ENCODE results near the gene MSH2. TPM values are rescaled to one million over a fixed set of nuclear protein-coding genes. Genes with fewer than 3 reads are reported as not detected.
"Not testable (repeated sequence)": the region's sequence is repeated elsewhere in the genome, so short reads cannot be mapped to it uniquely, and the experiment has no call there.

Gene MSH2
- total RNA-seq, 2 experiments from 2014 or later, result 56.9 to 59.2 TPM

DNA sequence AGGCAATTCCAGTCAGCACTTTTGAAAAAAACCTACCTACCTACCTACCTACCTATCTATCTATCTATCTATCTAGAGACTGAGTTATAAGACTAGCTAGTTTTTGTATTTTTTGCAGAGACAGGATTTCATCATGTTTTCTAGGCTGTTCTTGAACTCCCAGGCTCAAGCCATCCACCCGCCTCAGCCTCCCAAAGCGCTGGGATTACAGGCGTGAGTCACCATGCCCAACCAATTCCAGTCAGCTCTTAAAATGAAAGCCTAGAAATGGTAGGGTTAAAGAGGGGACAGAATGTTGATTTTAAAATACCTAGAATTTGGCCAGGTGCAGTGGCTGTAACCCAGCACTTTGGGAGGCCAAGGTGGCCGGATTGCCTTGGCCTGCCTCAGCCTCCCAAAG is 19.1 kb downstream of the MSH2 start:
- ChIA-PET POLR2A (interaction anchor here (0.8 kb wide), 1 partner anchor 10 kb away, joined by 3 read pairs; no protein-coding TSS in a partner anchor), CTCF (interaction anchor here (0.8 kb wide), 1 partner anchor 15 kb away, joined by 3 read pairs; no protein-coding TSS in a partner anchor)
- H3K27me3 Mint-ChIP-seq, result no peaks in the 10 kb centered on the region
- DNase-seq (no peak), ATAC-seq (no peak)
- H3K36me3 Mint-ChIP-seq (ENCODE audit: low read depth), result peaks cover 30% of the 10 kb centered on the region
- TF ChIP-seq, protein P1, sequence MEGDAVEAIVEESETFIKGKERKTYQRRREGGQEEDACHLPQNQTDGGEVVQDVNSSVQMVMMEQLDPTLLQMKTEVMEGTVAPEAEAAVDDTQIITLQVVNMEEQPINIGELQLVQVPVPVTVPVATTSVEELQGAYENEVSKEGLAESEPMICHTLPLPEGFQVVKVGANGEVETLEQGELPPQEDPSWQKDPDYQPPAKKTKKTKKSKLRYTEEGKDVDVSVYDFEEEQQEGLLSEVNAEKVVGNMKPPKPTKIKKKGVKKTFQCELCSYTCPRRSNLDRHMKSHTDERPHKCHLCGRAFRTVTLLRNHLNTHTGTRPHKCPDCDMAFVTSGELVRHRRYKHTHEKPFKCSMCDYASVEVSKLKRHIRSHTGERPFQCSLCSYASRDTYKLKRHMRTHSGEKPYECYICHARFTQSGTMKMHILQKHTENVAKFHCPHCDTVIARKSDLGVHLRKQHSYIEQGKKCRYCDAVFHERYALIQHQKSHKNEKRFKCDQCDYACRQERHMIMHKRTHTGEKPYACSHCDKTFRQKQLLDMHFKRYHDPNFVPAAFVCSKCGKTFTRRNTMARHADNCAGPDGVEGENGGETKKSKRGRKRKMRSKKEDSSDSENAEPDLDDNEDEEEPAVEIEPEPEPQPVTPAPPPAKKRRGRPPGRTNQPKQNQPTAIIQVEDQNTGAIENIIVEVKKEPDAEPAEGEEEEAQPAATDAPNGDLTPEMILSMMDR (IDR thresholded peaks at IDR 0.05), result no peak
- intact Hi-C loops (cut with micrococcal nuclease), result no loop called here
- H3K9me3 Mint-ChIP-seq, result no peaks in the 10 kb centered on the region
- no peak overlapping the region for H3K27ac Mint-ChIP-seq
- H3K4me1 Mint-ChIP-seq (ENCODE audit: low read depth), result no peaks in the 10 kb centered on the region
- no peak overlapping the region for H3K4me3 Mint-ChIP-seq

DNA sequence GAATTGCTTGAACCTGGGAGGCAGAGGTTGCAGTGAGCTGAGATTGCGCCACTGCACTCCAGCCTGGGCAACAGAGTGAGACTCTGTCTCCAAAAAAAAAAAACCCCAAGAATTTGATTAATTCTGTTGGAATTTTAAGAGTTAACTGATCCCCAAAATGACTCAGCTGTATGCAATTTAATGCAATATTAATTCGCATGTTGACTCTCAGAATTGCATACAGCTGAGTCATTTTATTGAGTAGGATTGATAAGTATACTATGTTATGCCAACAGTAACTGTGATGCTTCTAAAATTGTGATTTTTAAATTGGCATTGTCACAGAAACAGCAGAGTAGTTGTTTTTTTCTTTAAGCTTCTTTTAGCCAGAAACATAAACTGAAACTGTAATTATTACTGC is 19.6 kb downstream of the MSH2 start:
- H3K4me3 Mint-ChIP-seq, result no peak overlapping the region
- no peaks in the 10 kb centered on the region for H3K4me1 Mint-ChIP-seq (ENCODE audit: low read depth)
- TF ChIP-seq, protein P1 (IDR thresholded peaks at IDR 0.05), result no peak
- H3K27ac Mint-ChIP-seq, result no peak overlapping the region
- DNase-seq (no peak), ATAC-seq (no peak)
- no peaks in the 10 kb centered on the region for H3K27me3 Mint-ChIP-seq
- intact Hi-C loops (cut with micrococcal nuclease), result no loop called here
- no peaks in the 10 kb centered on the region for H3K9me3 Mint-ChIP-seq
- H3K36me3 Mint-ChIP-seq (ENCODE audit: low read depth), result peaks cover 28% of the 10 kb centered on the region
- ChIA-PET POLR2A (interaction anchor here (0.8 kb wide), 1 partner anchor 10 kb away, joined by 3 read pairs; no protein-coding TSS in a partner anchor), CTCF (no interaction called here)

DNA sequence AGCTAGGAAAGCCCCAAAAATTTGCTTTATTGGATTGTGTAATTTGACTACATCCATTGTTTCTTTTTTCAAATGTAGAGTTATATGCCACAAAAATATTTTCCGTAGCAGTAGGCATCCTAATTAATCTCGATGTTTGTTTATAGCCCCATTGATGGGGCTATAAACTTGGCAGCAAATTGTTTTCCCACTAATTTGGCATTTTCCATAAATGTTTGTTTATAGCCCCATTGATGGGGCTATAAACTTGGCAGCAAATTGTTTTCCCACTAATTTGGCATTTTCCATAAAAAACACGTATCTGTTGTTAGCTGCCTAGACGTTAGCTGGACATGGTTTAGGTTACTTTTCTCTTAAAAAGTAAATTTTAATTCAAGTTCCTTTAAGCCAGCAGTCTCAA is 23.8 kb downstream of the MSH2 start:
- no peak for ATAC-seq
- no peak overlapping the region for H3K4me3 Mint-ChIP-seq
- H3K27ac Mint-ChIP-seq, result no peak overlapping the region
- H3K4me1 Mint-ChIP-seq (ENCODE audit: low read depth), result no peaks in the 10 kb centered on the region
- ChIA-PET CTCF (no interaction called here), POLR2A (interaction anchor here (1.1 kb wide), 1 partner anchor 10 kb away, joined by 3 read pairs; no protein-coding TSS in a partner anchor)
- H3K36me3 Mint-ChIP-seq (ENCODE audit: low read depth), result peaks cover 37% of the 10 kb centered on the region
- DNase-seq, result no peak
- H3K27me3 Mint-ChIP-seq, result no peaks in the 10 kb centered on the region
- TF ChIP-seq, protein P1 (IDR thresholded peaks at IDR 0.05), result no peak
- H3K9me3 Mint-ChIP-seq, result no peaks in the 10 kb centered on the region
- intact Hi-C loops (cut with micrococcal nuclease), result no loop called here

DNA sequence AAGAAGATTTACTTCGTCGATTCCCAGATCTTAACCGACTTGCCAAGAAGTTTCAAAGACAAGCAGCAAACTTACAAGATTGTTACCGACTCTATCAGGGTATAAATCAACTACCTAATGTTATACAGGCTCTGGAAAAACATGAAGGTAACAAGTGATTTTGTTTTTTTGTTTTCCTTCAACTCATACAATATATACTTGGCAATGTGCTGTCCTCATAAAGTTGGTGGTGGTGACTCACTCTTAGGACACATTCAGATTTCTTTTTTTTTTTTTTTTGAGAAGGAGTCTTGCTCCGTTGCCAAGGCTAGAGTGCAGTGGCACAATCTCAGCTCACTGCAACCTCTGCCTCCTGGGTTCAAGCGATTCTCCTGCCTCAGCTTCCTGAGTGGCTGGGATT is 26.8 kb downstream of the MSH2 start:
- H3K36me3 Mint-ChIP-seq (ENCODE audit: low read depth), result peaks cover 45% of the 10 kb centered on the region
- no peak overlapping the region for H3K4me3 Mint-ChIP-seq
- intact Hi-C loops (cut with micrococcal nuclease), result no loop called here
- TF ChIP-seq, protein P1 (IDR thresholded peaks at IDR 0.05), result no peak
- CTCF ChIA-PET, result interaction anchor here (2.2 kb wide), 1 partner anchor 338 kb away, joined by 6 read pairs; no protein-coding TSS in a partner anchor
- no peak for DNase-seq
- H3K4me1 Mint-ChIP-seq (ENCODE audit: low read depth), result no peaks in the 10 kb centered on the region
- no peak for ATAC-seq
- peaks cover 2% of the 10 kb centered on the region for H3K9me3 Mint-ChIP-seq
- POLR2A ChIA-PET, result no interaction called here
- H3K27me3 Mint-ChIP-seq, result no peaks in the 10 kb centered on the region
- H3K27ac Mint-ChIP-seq, result no peak overlapping the region

DNA sequence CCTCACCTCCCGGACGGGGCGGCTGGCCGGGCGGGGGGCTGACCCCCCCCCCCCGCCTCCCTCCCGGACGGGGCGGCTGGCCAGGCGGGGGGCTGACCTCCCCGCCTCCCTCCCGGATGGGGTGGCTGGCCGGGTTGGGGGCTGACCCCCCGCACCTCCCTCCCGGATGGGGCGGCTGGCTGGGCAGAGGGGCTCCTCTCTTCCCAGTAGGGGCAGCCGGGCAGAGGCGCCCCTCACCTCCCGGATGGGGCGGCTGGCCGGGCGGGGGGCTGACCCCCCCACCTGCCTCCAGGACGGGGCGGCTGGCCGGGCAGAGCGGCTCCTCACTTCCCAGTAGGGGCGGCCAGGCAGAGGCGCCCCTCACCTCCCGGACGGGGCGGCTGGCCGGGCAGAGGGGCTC is 30.1 kb downstream of the MSH2 start:
- POLR2A ChIA-PET; intact Hi-C loops (cut with micrococcal nuclease); H3K4me1 Mint-ChIP-seq (ENCODE audit: low read depth); H3K27me3 Mint-ChIP-seq; H3K9me3 Mint-ChIP-seq; H3K27ac Mint-ChIP-seq; CTCF ChIA-PET; DNase-seq; ATAC-seq; H3K4me3 Mint-ChIP-seq: not testable (repeated sequence)
- peaks cover 45% of the 10 kb centered on the region for H3K36me3 Mint-ChIP-seq (ENCODE audit: low read depth)

DNA sequence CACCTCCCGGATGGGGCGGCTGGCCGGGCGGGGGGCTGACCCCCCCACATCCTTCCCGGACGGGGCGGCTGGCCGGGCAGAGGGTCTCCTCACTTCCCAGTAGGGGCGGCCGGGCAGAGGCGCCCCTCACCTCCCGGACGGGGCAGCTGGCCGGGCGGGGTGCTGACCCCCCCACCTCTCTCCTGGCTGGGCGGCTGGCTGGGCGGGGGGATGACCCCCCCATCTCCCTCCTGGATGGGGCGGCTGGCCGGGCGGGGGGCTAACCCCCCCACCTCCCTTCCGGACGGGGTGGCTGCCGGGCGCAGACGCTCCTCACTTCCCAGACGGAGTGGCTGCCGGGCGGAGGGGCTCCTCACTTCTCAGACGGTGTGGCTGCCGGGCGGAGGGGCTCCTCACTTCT is 30.5 kb downstream of the MSH2 start:
- H3K27me3 Mint-ChIP-seq; DNase-seq; H3K27ac Mint-ChIP-seq; CTCF ChIA-PET; H3K4me3 Mint-ChIP-seq; H3K4me1 Mint-ChIP-seq (ENCODE audit: low read depth); ATAC-seq; intact Hi-C loops (cut with micrococcal nuclease); POLR2A ChIA-PET; H3K9me3 Mint-ChIP-seq: not testable (repeated sequence)
- peaks cover 44% of the 10 kb centered on the region for H3K36me3 Mint-ChIP-seq (ENCODE audit: low read depth)
